GM12801 (cell line): ENCODE results near the gene GRM5.

Experiments
- CTCF ChIP-seq: IDR thresholded peaks from one replicate; pipeline ENCODE4 v1.5.1; 2011; ENCODE audit warnings: control low read depth; ENCODE audit not compliant: insufficient read length; ENCODE audit errors: extremely low read depth

The GRM5 gene

GRCh38 chr11:88692306-88693086 is 373.3 kb downstream of the GRM5 start:
- no peak for TF ChIP-seq CTCF

- TF ChIP-seq CTCF: no peak
These were observed 376.1 kb downstream of the GRM5 start for GRCh38 chr11:88689548-88690240.

GRCh38 chr11:88683024-88683423 is 382.8 kb downstream of the GRM5 start:
- no peak for TF ChIP-seq CTCF

- TF ChIP-seq CTCF: no peak
These were observed 385.0 kb downstream of the GRM5 start for GRCh38 chr11:88680806-88681205.

- TF ChIP-seq CTCF: no peak
These were observed 399.4 kb downstream of the GRM5 start for GRCh38 chr11:88666364-88666763.

GRCh38 chr11:88657076-88657738 is 408.6 kb downstream of the GRM5 start:
- no peak for TF ChIP-seq CTCF

GRCh38 chr11:88656283-88656682 is 409.5 kb downstream of the GRM5 start:
- TF ChIP-seq CTCF: no peak
